Endothelial cell (in vitro differentiated cells): ENCODE measurements around the gene CDH8. TPM values are rescaled to one million over a fixed set of nuclear protein-coding genes. Genes with fewer than 3 reads are reported as not detected.

ENCODE experiments used
- DNase-seq: peaks from one replicate; pipeline ENCODE4 v3.0.0; 2021; ENCODE audit warnings: low spot score
- H3K27ac Mint-ChIP-seq: one replicate; pipeline ENCODE4 v1.8.0; 2021; ENCODE audit warnings: mixed read lengths, inconsistent platforms; ENCODE audit not compliant: unreplicated experiment
- H3K27me3 Mint-ChIP-seq: one replicate; pipeline ENCODE4 v1.8.0; 2021; ENCODE audit warnings: mild to moderate bottlenecking, moderate library complexity, mixed read lengths, inconsistent platforms; ENCODE audit not compliant: unreplicated experiment
- H3K36me3 Mint-ChIP-seq: one replicate; pipeline ENCODE4 v1.8.0; 2021; ENCODE audit warnings: mild to moderate bottlenecking, low read depth, mixed read lengths, inconsistent platforms; ENCODE audit not compliant: unreplicated experiment
- H3K4me1 Mint-ChIP-seq: one replicate; pipeline ENCODE4 v1.8.0; 2021; ENCODE audit warnings: mild to moderate bottlenecking, mixed read lengths, inconsistent platforms; ENCODE audit not compliant: unreplicated experiment
- H3K4me3 Mint-ChIP-seq: one replicate; pipeline ENCODE4 v1.8.0; 2021; ENCODE audit warnings: mild to moderate bottlenecking, mixed read lengths, inconsistent platforms; ENCODE audit not compliant: unreplicated experiment
- H3K9me3 Mint-ChIP-seq: one replicate; pipeline ENCODE4 v1.8.0; 2021; ENCODE audit warnings: mixed read lengths, inconsistent platforms; ENCODE audit not compliant: unreplicated experiment
- CTCF ChIP-seq: fragments of 200-600 bp; sonication (generic); IDR thresholded peaks from one replicate; pipeline ENCODE4 v1.5.0; 2021; ENCODE audit warnings: antibody characterized with exemption; ENCODE audit not compliant: unreplicated experiment
- total RNA-seq: library from RNA; stranded (reverse); fragmentation: NEBNext Ultra II Directional; extraction: Animal tissue kit (Norgen Biotek cat#: 25700); gene quantifications from one replicate; pipeline ENCODE4 v1.2.1, GENCODE V29; 2021; ENCODE audit not compliant: unreplicated experiment

CDH8 gene
- total RNA-seq, 1 donor from 2014 or later = 6.4 TPM

GRCh38 chr16:62014319-62014923, 21.8 kb downstream of the CDH8 start:
- H3K27ac Mint-ChIP-seq = no peak overlapping the region
- no peak for TF ChIP-seq CTCF

GRCh38 chr16:62010186-62010585, 26.1 kb downstream of the CDH8 start:
- no peak for DNase-seq
- H3K4me3 Mint-ChIP-seq = no peak overlapping the region
- no peak for TF ChIP-seq CTCF
- no peaks in the 10 kb centered on the region for H3K4me1 Mint-ChIP-seq
- H3K27me3 Mint-ChIP-seq = no peaks in the 10 kb centered on the region
- H3K27ac Mint-ChIP-seq = no peak overlapping the region
- no peaks in the 10 kb centered on the region for H3K9me3 Mint-ChIP-seq
- H3K36me3 Mint-ChIP-seq = no peaks in the 10 kb centered on the region

More at GRCh38 chr16:62014319-62014923, 21.8 kb downstream of the CDH8 start:
- no peaks in the 10 kb centered on the region for H3K9me3 Mint-ChIP-seq
- DNase-seq = no peak
- H3K27me3 Mint-ChIP-seq = no peaks in the 10 kb centered on the region
- no peaks in the 10 kb centered on the region for H3K36me3 Mint-ChIP-seq
- H3K4me3 Mint-ChIP-seq = no peak overlapping the region
- no peaks in the 10 kb centered on the region for H3K4me1 Mint-ChIP-seq

DNA sequence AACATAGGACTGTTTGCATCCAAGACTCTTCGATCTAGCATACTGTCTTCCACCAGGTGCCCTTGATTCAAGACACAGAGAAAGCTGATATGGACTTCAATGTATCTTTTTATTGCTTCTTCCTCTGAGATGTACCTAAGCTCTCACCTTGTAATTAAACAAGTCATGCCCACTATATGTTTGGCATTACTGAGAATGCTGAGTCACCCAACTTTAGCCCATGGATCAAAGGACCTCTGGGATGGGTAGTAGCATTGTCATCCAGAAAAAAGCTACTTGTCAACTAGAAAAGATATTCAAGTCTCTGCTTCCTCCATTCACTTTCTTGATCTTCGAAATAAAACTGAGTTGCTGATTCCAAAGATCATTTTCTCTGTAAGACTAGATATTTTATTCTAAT, 37.8 kb downstream of the CDH8 start:
- H3K27ac Mint-ChIP-seq = no peak overlapping the region
- TF ChIP-seq CTCF = no peak
- H3K4me1 Mint-ChIP-seq = no peaks in the 10 kb centered on the region
- DNase-seq = no peak
- no peaks in the 10 kb centered on the region for H3K9me3 Mint-ChIP-seq
- no peaks in the 10 kb centered on the region for H3K27me3 Mint-ChIP-seq
- no peak overlapping the region for H3K4me3 Mint-ChIP-seq
- H3K36me3 Mint-ChIP-seq = no peaks in the 10 kb centered on the region

DNA sequence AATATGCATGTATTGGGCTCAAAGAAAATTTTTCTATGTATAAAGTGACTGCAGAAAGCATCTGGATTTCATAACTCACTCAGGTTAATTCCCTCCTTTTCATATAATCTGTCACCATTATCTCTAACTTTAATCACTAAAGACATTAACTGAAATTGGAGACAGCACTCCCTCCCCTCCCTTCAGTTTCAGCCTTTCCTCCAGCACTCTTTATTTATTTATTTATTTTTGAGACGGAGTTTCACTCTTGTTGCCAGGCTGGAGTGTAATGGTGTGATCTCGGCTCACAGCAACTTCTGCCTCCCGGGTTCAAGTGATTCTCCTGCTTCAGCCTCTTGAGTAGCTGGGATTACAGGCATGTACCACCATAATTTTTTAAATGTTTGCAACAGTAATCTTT, 43.1 kb downstream of the CDH8 start:
- Mint-ChIP-seq H3K27me3 (no peaks in the 10 kb centered on the region), H3K4me1 (no peaks in the 10 kb centered on the region), H3K36me3 (no peaks in the 10 kb centered on the region), H3K4me3 (no peak overlapping the region), H3K9me3 (no peaks in the 10 kb centered on the region), H3K27ac (no peak overlapping the region)
- DNase-seq = no peak
- no peak for TF ChIP-seq CTCF

GRCh38 chr16:61987474-61988012, 48.7 kb downstream of the CDH8 start:
- no peak for DNase-seq
- no peaks in the 10 kb centered on the region for H3K27me3 Mint-ChIP-seq
- no peaks in the 10 kb centered on the region for H3K4me1 Mint-ChIP-seq
- H3K27ac Mint-ChIP-seq = no peak overlapping the region
- H3K36me3 Mint-ChIP-seq = no peaks in the 10 kb centered on the region
- H3K4me3 Mint-ChIP-seq = no peak overlapping the region
- no peaks in the 10 kb centered on the region for H3K9me3 Mint-ChIP-seq
- no peak for TF ChIP-seq CTCF
